Measurements from ENCODE around the gene GGT6.

Gene GGT6

DNA sequence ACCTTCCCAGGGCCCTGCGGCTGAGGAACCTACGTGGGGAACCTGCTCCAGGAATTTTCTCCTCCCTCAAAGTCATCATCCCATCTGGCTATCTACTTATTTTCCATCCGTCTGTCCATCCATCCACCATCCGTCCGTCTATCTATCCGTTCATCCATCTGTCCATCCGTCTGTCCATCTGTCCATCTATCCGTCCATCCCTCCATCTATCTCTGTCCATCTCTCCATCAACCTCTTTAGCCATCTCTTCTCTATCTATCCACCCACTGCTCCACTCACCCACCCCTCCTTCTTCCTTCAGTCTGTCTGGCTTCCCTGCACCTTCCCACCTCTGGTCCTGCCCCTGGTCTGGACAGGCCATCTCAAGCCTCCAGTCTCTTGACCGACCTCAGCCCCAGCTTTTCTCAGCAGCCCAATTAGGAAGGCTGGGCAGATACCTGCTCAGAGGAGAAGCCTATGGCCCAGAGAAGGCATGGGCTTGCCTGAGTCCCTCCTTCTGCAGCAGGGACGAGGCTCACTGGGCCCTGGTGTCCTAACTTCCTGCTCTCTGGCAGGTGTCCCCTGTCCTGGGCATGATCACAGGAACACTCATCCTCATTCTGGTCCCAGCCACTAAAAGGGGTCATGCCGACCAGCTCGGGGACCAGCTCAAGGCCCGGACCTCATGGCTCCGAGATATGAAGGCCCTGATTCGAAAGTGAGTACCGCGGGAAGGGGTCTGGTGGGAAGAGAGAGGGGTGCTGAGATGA, 28.2 kb downstream of the GGT6 start:
- H3K4me2 ChIP-seq (ENCODE audit: low read length) = no peak overlapping the region
- H3K36me3 ChIP-seq (ENCODE audit: insufficient read depth, low read length) = 0 out of 2 replicates have a peak, but pooled peaks cover 2% of the 10 kb centered on the region
- no peaks in the 10 kb centered on the region for H3K4me1 ChIP-seq (ENCODE audit: insufficient read depth, low read length, severe bottlenecking)
- H3K27me3 ChIP-seq (ENCODE audit: insufficient read depth, low read length) = peaks cover 7% of the 10 kb centered on the region; the same call in 1 of the 2 replicates
- no peak overlapping the region for H3K27ac ChIP-seq (ENCODE audit: low read depth, low read length, poor library complexity, severe bottlenecking)
- no peaks in the 10 kb centered on the region for H3K9me3 ChIP-seq (ENCODE audit: low read length)
- TF ChIP-seq EZH2 (IDR thresholded peaks at IDR 0.05; ENCODE audit: borderline replicate concordance, low read length) = no peak
- TF ChIP-seq, protein P1, sequence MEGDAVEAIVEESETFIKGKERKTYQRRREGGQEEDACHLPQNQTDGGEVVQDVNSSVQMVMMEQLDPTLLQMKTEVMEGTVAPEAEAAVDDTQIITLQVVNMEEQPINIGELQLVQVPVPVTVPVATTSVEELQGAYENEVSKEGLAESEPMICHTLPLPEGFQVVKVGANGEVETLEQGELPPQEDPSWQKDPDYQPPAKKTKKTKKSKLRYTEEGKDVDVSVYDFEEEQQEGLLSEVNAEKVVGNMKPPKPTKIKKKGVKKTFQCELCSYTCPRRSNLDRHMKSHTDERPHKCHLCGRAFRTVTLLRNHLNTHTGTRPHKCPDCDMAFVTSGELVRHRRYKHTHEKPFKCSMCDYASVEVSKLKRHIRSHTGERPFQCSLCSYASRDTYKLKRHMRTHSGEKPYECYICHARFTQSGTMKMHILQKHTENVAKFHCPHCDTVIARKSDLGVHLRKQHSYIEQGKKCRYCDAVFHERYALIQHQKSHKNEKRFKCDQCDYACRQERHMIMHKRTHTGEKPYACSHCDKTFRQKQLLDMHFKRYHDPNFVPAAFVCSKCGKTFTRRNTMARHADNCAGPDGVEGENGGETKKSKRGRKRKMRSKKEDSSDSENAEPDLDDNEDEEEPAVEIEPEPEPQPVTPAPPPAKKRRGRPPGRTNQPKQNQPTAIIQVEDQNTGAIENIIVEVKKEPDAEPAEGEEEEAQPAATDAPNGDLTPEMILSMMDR (IDR thresholded peaks at IDR 0.05; ENCODE audit: low read length) = no peak
- no peaks in the 10 kb centered on the region for H3K9me2 ChIP-seq (ENCODE audit: low read depth, low read length)
- no peak overlapping the region for H3K4me3 ChIP-seq (ENCODE audit: low read depth, low read length, poor library complexity, severe bottlenecking)
- no peak overlapping the region for H3K9ac ChIP-seq (ENCODE audit: low read length)
- H3F3A ChIP-seq (ENCODE audit: insufficient read depth, low read length) = no peaks in the 10 kb centered on the region
- H4K20me1 ChIP-seq (ENCODE audit: insufficient read depth, low read length) = no peaks in the 10 kb centered on the region
- H2AFZ ChIP-seq (ENCODE audit: low read length) = no peak overlapping the region
- H3K79me2 ChIP-seq (ENCODE audit: insufficient read depth, low read length) = no peaks in the 10 kb centered on the region

DNA sequence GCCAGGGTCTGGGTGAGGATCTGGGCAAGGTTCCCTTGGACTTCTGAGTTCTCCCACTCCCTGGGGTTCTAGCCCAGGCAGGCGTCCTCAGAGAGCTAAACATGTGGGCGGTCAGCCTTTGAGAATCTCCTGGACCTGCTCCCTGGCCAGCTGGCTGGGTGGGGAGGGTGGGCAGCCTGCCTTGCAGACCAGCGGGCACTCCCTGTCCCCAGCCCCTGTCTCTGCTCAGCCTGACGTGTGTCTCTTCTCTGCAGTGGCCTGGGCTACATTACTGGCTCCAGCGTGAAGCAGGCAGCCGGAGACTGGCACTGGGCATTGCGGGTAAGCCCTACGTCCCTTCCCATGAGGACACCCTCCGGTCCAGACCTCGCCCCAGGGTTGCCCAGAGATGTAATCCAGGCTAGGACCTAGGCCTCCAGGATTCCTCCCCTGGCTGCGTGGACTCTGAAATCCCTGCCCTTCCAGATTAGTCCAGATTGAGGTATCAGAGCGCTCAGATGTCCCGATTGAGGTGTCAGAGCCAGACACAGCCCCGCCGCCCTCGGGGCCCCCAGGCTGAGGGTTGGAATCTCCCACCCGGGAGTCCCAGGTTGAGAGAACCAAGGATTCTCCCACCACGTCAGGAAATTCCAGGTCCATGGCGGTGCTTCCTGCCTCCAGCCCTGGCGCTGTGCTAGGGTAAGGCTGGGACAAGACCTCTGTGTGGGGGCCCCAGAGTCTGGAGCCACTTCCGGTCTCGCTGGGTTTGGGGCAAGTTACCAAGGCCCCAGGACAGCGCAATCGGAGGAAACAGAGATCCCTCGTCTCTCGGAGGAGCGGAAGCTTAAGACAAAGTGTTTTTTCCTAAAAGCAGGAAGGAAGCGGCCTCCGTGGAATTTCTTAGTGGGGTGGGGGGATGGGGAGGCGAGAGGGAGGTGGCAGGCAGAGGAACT, 29.3 kb downstream of the GGT6 start:
- H4K20me1 ChIP-seq (ENCODE audit: insufficient read depth, low read length) = no peaks in the 10 kb centered on the region
- H3K27ac ChIP-seq (ENCODE audit: low read depth, low read length, poor library complexity, severe bottlenecking) = no peak overlapping the region
- no peak overlapping the region for H3K9ac ChIP-seq (ENCODE audit: low read length)
- no peaks in the 10 kb centered on the region for H3F3A ChIP-seq (ENCODE audit: insufficient read depth, low read length)
- H2AFZ ChIP-seq (ENCODE audit: low read length) = no peak overlapping the region
- H3K9me3 ChIP-seq (ENCODE audit: low read length) = no peaks in the 10 kb centered on the region
- H3K4me2 ChIP-seq (ENCODE audit: low read length) = no peak overlapping the region
- no peaks in the 10 kb centered on the region for H3K79me2 ChIP-seq (ENCODE audit: insufficient read depth, low read length)
- no peaks in the 10 kb centered on the region for H3K36me3 ChIP-seq (ENCODE audit: insufficient read depth, low read length)
- no peaks in the 10 kb centered on the region for H3K9me2 ChIP-seq (ENCODE audit: low read depth, low read length)
- no peak overlapping the region for H3K4me3 ChIP-seq (ENCODE audit: low read depth, low read length, poor library complexity, severe bottlenecking)
- H3K27me3 ChIP-seq (ENCODE audit: insufficient read depth, low read length) = peaks cover 7% of the 10 kb centered on the region; the same call in 1 of the 2 replicates
- TF ChIP-seq, protein P1 (IDR thresholded peaks at IDR 0.05; ENCODE audit: low read length) = no peak
- TF ChIP-seq EZH2 (IDR thresholded peaks at IDR 0.05; ENCODE audit: borderline replicate concordance, low read length) = no peak
- H3K4me1 ChIP-seq (ENCODE audit: insufficient read depth, low read length, severe bottlenecking) = no peaks in the 10 kb centered on the region

DNA sequence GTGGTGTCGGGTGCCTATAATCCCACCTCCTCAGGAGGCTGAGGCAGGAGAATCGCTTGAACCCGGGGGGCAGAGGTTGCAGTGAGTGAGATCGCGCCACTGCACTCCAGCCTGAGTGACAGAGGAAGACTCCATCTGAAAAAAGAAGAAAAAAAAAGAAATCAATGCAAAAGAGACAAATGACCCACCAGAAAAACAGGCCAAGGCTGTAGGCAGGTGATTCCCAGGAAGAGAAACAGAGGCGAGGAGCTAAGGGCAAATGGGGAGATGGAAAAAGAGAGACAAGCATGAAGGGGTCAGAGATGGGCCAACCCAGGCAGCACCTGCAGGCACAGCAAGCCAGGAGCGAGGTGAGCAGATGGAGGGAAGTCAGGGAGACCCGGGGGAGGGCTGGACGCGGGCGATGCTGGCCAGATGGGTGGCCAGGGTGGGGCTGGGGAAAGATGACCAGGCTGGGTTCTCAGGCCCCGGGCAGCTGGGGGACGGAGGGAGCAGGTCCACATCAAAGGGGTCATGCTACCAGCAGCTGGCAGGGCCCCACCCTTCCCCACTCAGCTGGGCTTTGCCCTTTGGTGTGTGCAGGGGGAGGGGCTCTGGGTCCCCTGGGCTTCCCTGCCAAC, 30.7 kb downstream of the GGT6 start:
- Histone ChIP-seq H3K4me2 (ENCODE audit: low read length) (no peak overlapping the region), H4K20me1 (ENCODE audit: insufficient read depth, low read length) (no peaks in the 10 kb centered on the region), H2AFZ (ENCODE audit: low read length) (no peak overlapping the region), H3K9ac (ENCODE audit: low read length) (no peak overlapping the region), H3K4me1 (ENCODE audit: insufficient read depth, low read length, severe bottlenecking) (no peaks in the 10 kb centered on the region), H3K36me3 (ENCODE audit: insufficient read depth, low read length) (no peaks in the 10 kb centered on the region), H3K9me2 (ENCODE audit: low read depth, low read length) (no peaks in the 10 kb centered on the region), H3K27me3 (ENCODE audit: insufficient read depth, low read length) (peaks cover 7% of the 10 kb centered on the region; the same call in 1 of the 2 replicates), H3F3A (ENCODE audit: insufficient read depth, low read length) (no peaks in the 10 kb centered on the region), H3K4me3 (ENCODE audit: low read depth, low read length, poor library complexity, severe bottlenecking) (no peak overlapping the region), H3K27ac (ENCODE audit: low read depth, low read length, poor library complexity, severe bottlenecking) (no peak overlapping the region), H3K79me2 (ENCODE audit: insufficient read depth, low read length) (no peaks in the 10 kb centered on the region), H3K9me3 (ENCODE audit: low read length) (no peaks in the 10 kb centered on the region)
- TF ChIP-seq, protein P1 (IDR thresholded peaks at IDR 0.05; ENCODE audit: low read length) = no peak
- no peak for TF ChIP-seq EZH2 (IDR thresholded peaks at IDR 0.05; ENCODE audit: borderline replicate concordance, low read length)

Data from OCI-LY1 (cell line).